Measurements from ENCODE around the gene HMCN2.
A peak's percentile ranks its signal among the peaks of the same experiment; 100 is the strongest.
"Not testable (repeated sequence)": the region's sequence is repeated elsewhere in the genome, so short reads cannot be mapped to it uniquely, and the experiment has no call there.

The HMCN2 gene

GRCh38 chr9:130260816-130261765, 4.5 kb upstream of the HMCN2 start:
- no peak overlapping the region for H3K4me3 ChIP-seq (ENCODE audit: low read depth, low read length)
- DNase-seq (ENCODE audit: low read depth), result no peak

GRCh38 chr9:130262061-130262745, 3.4 kb upstream of the HMCN2 start:
- no peak overlapping the region for H3K4me3 ChIP-seq (ENCODE audit: low read depth, low read length)
- no peak for DNase-seq (ENCODE audit: low read depth)

GRCh38 chr9:130262771-130263170, 2.8 kb upstream of the HMCN2 start:
- DNase-seq (ENCODE audit: low read depth), result no peak

DNA sequence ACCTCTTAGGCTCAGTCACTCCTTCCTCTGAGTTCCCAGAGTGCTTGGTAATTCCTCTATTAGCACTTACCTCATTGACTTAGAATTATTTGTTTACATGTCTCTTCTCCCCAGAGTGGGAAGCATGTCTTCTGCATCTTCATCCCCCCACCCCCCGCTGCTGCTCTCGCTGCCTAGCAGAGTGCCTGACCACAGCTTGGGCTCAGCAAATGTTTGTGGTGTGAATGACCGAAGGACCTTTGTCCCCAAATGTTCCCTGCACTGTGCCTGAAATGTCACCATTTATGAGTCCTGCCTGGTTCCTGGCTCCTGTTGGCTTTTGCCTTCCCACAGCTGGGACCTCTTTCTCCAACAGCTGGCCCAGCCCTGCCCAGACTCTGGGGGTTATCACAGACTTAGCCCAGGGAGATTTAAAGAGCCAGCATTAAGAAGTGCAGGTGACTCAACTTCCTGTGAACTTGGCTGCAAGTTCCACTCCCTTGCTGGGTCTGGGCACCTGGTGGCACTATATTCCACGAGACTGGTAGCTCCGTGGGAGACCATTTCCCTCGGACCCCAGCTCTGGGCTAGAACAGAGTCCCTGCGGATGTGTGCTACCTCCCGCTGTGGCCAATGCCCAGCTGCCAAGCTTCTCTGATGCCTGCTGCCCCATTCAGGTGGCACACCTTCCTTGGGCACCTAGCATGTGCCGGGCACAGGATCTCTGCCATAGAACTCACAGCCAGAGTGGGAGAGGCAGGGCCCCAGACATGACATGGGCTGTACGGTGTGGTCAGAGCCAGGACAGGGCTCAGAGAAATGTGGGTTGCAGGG, 1.8 kb upstream of the HMCN2 start:
- DNase-seq (ENCODE audit: low read depth), result no peak

More at GRCh38 chr9:130262771-130263170, 2.8 kb upstream of the HMCN2 start:
- no peak overlapping the region for H3K4me3 ChIP-seq (ENCODE audit: low read depth, low read length)

DNA sequence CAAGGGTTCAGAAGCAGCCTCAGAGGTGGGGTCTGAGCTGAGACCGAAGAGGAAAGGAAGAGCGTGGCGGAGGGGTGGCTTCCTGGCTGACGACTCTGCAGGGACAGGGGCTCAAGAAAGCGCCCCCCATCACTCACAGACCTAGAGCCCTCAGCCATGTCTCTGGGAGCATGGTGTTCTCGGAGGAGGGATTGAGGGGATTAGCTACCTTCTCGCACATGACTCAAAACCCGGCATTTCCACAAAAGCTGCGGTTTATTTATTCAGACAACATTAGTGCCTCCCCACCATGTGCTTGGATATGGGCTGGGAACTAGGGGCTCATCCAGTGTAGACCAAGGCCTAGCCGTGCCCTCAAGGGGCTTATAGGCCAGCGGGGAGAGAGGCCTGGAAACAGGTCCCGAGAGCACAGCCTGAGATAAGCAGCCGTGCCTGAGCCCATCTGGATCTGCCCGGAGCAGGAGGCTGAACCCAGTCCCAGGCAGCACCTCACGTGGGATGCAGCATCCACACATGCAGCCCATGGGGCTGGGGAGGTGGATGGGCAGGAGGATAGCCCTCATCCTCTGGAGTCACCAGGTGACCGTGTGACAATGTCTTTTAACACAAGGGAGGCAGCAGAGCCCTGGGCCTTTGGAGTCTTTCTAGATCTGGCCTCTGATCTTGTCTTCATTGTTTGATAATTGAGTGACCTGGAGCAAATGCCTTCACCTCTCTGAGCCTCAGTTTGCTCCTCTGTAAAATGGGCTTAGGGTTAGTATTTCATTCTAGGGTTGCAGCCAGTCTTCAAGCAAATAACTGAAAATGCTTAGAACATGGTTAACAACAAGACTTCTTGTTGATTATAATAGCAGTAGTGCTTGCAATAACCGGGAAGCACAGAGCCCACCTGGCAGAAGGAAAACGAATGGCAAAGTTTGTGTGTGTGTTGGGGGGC, 878 bp upstream of the HMCN2 start:
- DNase-seq (ENCODE audit: low read depth), result no peak
- no peak overlapping the region for H3K4me3 ChIP-seq (ENCODE audit: low read depth, low read length)

More for the DNA sequence above, 1.8 kb upstream of the HMCN2 start:
- no peak overlapping the region for H3K4me3 ChIP-seq (ENCODE audit: low read depth, low read length)

DNA sequence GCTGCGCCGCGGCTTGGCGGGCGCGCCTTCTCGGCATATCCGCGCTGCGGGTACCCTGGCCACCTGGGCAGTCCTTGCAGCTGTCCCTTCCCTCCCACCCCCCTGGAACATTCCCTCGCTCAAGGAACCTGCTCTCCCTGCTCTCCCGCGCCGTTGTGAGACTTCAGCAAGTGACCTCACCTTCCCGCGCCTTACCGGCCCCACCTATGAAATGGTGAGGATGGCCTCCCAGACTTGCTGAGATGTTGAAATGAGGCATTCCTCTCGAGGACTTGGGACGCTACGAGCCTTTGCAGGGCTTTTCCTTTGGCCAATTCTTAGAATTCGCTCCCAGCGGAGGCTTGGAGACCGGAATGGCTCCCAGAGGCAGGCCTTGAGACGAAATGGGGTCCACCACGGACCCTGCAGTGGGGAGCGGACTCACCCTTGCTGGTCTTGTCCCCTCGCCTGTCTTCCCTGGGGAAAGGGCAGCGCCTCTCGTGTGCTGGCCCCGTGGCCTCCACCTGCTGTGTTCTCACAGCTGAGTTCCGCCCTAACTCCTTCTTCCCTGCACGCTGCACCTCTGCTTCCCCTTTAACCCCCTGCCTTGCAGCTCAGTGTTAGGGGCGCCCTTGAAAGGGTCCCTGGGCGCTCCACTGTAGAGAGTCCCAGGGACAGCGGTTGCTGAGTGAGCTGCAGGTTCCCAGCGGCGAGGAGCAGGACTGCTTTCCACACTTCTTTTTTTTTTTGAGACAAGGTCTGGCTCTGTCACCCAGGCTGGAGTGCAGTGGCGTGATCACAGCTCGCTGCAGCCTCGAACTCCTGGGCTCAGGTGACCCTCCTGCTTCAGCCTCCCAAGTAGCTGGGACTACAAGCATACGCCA, 907 bp downstream of the HMCN2 start:
- no peak overlapping the region for H3K4me3 ChIP-seq (ENCODE audit: low read depth, low read length)
- no peak for DNase-seq (ENCODE audit: low read depth)

DNA sequence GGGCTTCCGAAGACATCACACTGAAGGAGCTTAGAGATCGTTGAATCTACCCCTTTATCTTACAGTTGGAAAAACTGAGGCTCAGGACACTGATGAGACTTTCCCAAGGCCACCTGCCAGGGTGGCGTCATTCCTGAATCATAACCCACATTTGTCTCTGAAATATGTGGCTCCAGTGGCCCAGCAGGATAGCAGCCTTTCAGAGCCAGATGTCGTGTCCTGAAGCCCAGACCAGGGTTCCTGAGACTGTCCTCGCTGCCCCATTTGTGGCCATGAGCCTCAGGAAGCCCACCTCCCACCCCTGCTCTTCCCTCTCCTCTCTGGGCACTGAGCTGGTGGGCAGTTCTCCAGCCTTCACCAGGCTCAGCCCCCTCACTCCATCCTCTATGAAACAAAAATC, 2.4 kb downstream of the HMCN2 start:
- H3K4me3 ChIP-seq (ENCODE audit: low read depth, low read length), result no peak overlapping the region
- DNase-seq (ENCODE audit: low read depth), result no peak

GRCh38 chr9:130268521-130269211, 3.1 kb downstream of the HMCN2 start:
- DNase-seq (ENCODE audit: low read depth), result no peak
- no peak overlapping the region for H3K4me3 ChIP-seq (ENCODE audit: low read depth, low read length)

DNA sequence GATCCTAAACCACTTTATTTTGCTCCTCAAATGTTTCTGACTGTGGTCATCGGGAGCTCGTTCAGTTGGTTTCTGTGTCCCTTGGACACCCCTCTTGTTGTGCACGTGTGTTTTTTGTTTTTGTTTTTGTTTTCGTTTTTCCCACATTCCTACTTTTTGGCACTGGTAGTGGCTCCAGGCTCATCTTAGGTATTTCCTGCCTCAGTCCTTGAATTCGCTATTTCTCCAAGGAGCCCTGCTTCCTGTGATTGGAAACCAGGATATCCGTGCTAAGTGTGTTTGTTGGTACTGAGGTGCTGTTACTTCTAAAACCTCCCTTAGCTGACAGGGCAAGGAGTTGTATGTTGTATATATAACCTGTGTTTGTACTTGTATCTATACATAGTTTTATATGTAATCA, 5.9 kb downstream of the HMCN2 start:
- no peak for DNase-seq (ENCODE audit: low read depth)
- H3K4me3 ChIP-seq (ENCODE audit: low read depth, low read length), result no peak overlapping the region

DNA sequence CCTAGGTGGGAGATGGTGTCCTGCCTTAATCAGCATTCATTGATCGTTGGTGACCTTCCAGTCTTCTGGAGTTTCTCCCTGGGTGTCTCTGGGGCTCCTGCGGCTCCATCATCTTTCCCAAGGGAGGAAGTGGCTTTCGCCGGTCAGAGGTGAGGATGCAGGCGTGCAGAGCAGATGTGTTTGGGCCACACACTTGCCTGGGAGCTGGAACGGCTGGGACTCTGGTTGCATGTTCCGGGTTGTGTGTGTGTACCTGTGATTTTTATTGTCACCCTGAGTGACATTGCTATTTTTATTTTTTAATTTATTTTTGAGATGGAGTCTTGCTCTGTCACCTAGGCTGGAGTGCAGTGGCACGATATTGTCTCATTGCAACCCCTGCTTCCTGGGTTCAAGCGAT, 9.6 kb downstream of the HMCN2 start:
- H3K4me3 ChIP-seq (ENCODE audit: low read depth, low read length), result no peak overlapping the region
- DNase-seq (ENCODE audit: low read depth), result no peak

GRCh38 chr9:130276121-130276520, 10.6 kb downstream of the HMCN2 start:
- DNase-seq (ENCODE audit: low read depth), result peak; percentile 11

DNA sequence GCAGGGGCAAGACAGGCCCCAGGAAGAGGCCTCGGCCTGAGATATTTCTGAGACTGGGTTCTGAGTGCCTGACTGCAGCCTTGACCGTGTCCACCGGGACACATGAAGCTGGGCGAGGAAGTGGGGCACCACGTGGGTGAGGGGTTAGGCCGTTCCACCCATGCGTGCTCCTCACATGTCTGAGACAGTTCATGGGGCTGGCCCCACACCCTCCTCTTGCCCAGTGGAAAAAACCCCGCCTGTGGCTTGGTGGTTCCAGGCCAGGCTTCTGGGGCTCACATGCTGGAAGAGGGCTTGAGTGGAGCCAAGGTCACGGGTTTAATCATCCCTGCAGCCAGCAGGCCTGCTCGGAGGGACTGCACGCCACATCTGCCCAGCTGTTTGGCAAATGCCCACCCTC, 11.4 kb downstream of the HMCN2 start:
- no peak overlapping the region for H3K4me3 ChIP-seq (ENCODE audit: low read depth, low read length)

More at GRCh38 chr9:130276121-130276520, 10.6 kb downstream of the HMCN2 start:
- H3K4me3 ChIP-seq (ENCODE audit: low read depth, low read length), result no peak overlapping the region

GRCh38 chr9:130277525-130277924, 12.0 kb downstream of the HMCN2 start:
- DNase-seq (ENCODE audit: low read depth); H3K4me3 ChIP-seq (ENCODE audit: low read depth, low read length): not testable (repeated sequence)

More for the DNA sequence above, 11.4 kb downstream of the HMCN2 start:
- DNase-seq (ENCODE audit: low read depth), result no peak

DNA sequence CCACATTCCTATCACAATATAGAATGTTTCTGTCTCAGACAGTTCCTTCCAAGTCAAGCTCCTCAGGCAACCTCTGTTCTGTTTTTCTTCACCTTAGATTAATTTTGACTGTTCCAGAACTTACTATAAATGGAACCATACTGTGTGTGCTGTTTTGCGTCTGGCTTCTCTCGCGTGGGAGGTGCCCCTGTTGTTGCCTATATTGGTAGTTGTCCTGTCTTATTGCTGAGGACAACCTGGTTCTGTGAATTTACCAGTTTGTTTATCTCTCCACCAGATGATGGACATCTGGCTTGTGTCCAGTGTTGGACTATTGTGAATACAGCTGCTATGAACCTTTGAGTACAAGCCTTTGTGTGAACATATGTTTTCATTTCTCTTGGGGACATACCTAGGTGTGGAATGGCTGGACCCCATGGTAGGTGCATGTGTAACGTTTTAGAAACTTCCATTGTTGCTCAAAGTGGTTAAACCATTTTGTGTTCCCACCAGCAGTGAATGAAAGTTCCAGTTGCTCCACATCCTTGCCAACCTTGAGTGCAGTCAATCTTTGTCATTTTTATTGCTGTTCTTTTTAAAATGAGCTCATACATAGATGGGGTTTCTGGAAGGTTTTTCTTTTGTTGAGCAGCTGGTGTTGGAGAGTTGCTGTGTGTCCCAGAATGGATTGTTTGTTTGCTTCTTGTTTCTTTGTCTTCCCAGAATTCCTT, 18.1 kb downstream of the HMCN2 start:
- H3K4me3 ChIP-seq (ENCODE audit: low read depth, low read length), result no peak overlapping the region
- no peak for DNase-seq (ENCODE audit: low read depth)

DNA sequence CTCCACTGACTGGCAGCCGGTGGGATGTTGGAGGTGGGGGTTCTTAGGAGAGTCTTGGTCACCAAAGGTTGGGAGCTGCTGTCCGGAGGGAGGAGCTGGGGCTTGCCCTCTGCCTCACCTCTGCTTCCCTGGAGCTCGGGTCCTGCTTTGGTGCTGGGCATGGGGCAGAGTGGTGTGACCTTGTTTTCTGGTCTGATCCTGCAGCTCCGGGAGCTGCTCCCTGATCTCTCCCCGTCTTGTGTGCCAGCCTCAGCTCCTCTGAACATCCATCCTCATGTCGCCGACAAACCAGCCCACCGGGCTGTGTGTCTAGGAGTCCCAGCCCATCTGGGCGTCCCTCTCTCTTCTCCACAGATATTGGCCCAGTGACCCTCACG, 18.7 kb downstream of the HMCN2 start:
- H3K4me3 ChIP-seq (ENCODE audit: low read depth, low read length), result no peak overlapping the region
- no peak for DNase-seq (ENCODE audit: low read depth)

GRCh38 chr9:130284690-130285089, 19.1 kb downstream of the HMCN2 start:
- H3K4me3 ChIP-seq (ENCODE audit: low read depth, low read length), result no peak overlapping the region
- DNase-seq (ENCODE audit: low read depth), result no peak

- no peak overlapping the region for H3K4me3 ChIP-seq (ENCODE audit: low read depth, low read length)
- DNase-seq (ENCODE audit: low read depth), result no peak
Measured at GRCh38 chr9:130285271-130285670, 19.7 kb downstream of the HMCN2 start.
